Pericardium fibroblast (primary cell): ENCODE results near the gene MAGEB4. TPM values are rescaled to one million over a fixed set of nuclear protein-coding genes. Genes with fewer than 3 reads are reported as not detected.

ENCODE experiments used
- total RNA-seq: library from RNA; depleted of rRNA; stranded (reverse); fragments of >200 nt; gene quantifications from 2 replicates; pipeline ENCODE4 v1.2.3, GENCODE V29; 2015

MAGEB4 gene, protein sequence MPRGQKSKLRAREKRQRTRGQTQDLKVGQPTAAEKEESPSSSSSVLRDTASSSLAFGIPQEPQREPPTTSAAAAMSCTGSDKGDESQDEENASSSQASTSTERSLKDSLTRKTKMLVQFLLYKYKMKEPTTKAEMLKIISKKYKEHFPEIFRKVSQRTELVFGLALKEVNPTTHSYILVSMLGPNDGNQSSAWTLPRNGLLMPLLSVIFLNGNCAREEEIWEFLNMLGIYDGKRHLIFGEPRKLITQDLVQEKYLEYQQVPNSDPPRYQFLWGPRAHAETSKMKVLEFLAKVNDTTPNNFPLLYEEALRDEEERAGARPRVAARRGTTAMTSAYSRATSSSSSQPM
- not detected in 2 replicates for total RNA-seq

DNA sequence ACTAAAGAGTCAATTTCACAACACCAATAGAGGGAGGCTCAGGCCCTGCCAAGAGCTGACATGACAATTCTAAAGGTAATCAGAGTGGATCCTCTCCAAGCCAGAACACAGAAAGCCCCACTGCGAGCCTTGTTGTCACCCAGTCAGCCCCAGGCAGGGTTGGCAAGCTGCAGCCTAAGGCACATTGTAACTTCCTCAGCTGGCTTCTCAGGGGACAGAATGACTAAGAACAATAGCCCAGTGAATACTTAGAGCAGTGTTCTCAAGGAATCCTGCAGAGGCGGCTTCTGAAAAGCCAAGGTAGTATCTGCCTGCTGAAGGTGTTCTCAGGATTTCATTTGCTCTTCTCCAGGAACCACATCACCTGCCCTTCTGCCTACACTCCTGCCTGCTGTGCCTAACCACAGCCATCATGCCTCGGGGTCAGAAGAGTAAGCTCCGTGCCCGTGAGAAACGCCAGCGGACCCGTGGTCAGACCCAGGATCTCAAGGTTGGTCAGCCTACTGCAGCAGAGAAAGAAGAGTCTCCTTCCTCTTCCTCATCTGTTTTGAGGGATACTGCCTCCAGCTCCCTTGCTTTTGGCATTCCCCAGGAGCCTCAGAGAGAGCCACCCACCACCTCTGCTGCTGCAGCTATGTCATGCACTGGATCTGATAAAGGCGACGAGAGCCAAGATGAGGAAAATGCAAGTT, at the start of gene MAGEB4:
MAGEB4 (plus strand) TSS at position 277 of the 692 bp plus-strand sequence; CDS start at position 413, 136 bp downstream.

DNA sequence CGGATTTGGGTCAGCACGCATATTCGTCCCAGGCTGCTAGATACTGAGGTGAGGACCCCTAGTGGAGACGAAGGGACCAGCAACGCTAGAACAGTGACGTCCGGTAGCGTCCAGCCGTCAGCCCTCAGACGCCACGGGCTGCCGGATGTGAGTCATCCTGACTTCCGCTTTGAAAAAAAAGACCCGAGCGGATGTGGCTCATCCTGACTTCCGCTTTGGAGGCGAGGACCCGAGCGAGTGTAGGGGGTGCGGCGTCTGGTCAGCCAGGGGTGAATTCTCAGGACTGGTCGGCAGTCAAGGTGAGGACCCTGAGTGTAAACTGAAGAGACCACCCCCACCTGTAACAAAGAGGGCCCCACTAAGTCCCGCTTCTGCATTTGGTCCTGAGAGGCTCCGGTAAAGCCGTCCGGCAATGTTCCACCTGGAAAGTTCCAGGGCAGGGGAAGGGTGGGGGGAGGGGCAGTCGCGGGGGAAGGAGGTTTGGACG, 26.4 kb upstream of the MAGEB4 start, which contains the start of gene MAGEB2:
MAGEB2 (plus strand) TSS at position 207 of the 487 bp plus-strand sequence. CDS start 3,018 bp downstream, outside the sequence.

GRCh38 chrX:30230395-30230794, 11.4 kb upstream of the MAGEB4 start, which contains the start of gene MAGEB3:
MAGEB3 (plus strand) TSS chrX:30230657; CDS start chrX:30235925, 5,268 bp downstream.

GRCh38 chrX:30246769-30247489, 5.1 kb downstream of the MAGEB4 start, which contains the start of gene MAGEB1:
MAGEB1 (plus strand) TSS chrX:30247146; CDS start chrX:30250494, 3,348 bp downstream.

Other genes starting within 250 kb of the MAGEB4 start
- not detected in 2 replicates for gene MAGEB2, start 26.4 kb upstream of the MAGEB4 start, total RNA-seq
- gene MAGEB3, start 11.3 kb upstream of the MAGEB4 start, total RNA-seq, result not detected in 2 replicates
- not detected in 2 replicates for gene MAGEB1, start 5.1 kb downstream of the MAGEB4 start, total RNA-seq
- gene NR0B1, start 67.4 kb downstream of the MAGEB4 start, total RNA-seq, result not detected in 2 replicates